GM23248 (cell line): ENCODE data around the gene TRIM2.

ENCODE experiments used
- EZH2 ChIP-seq: fragments of 200-600 bp; sonication (generic); IDR thresholded peaks from 2 replicates; pipeline ENCODE4 v1.6.1; 2018; ENCODE audit warnings: antibody characterized with exemption, mild to moderate bottlenecking; ENCODE audit not compliant: insufficient read depth, poor library complexity, severe bottlenecking
- EZH2phosphoT487 ChIP-seq: fragments of 200-600 bp; sonication (generic); IDR thresholded peaks from 2 replicates; pipeline ENCODE4 v1.6.1; 2018; ENCODE audit warnings: antibody characterized with exemption, moderate library complexity, mild to moderate bottlenecking, low read depth; ENCODE audit not compliant: insufficient read depth

DNA sequence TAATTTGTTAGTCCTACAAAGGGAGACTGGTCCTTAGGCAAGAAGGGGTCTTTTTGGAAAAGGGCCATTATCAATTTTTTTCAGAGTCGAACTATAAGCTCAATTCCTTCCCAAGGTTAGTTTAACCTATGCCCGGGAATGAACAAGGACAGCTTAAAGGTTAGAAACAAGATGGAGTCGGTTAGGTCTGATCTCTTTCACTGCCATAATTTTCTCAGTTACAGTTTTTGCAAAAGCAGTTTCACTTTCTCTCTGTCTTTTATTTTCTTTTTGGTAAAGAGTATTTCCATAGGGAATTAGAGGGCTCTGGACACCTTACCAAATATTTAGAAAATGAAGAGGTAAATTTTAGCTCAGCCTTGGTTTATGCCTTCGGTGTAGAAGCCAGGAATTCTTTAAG is 64.1 kb downstream of the TRIM2 start:
- no peak for TF ChIP-seq EZH2phosphoT487
- TF ChIP-seq EZH2: no peak
